GM19240 (cell line): Measurements from ENCODE around the gene LSAMP.

ENCODE experiments used
- DNase-seq: peaks from one replicate; pipeline ENCODE4 v3.0.0; 2011; ENCODE audit warnings: low spot score; ENCODE audit not compliant: insufficient read length

Gene LSAMP

DNA sequence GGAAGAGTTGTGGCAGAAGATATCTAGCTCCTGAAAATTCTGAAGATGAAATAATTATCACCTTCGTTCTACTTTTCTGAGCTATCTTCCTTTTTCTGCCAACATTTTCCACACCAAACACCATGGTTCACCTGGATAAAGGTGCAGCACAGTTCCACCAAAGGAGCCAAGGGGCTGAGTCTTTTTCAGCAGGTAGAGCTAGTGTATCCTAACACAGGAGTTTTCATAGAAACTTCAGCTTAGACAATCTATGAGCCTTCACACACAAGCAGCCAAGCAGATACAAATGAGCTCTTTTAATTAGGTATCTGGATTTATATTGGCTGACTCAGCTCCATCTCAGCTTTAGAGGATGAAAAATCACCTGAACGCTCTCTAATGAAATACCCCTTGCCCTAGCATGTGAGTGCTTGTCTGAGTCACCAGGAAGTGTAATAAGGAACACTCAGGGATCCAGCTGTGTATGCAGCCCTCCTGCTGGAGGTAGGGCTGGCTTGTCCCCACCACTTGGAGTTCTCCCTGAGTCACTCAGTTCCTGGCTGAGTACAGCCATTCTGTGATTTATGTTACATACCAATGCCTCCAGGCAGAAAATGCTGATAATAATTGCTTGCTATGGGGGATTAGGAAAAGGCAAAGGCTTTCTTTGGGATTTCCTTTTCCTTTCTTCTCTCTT, 385.7 kb downstream of the LSAMP start:
- no peak for DNase-seq

- no peak for DNase-seq
Observed at GRCh38 chr3:116058844-116059243, 386.4 kb downstream of the LSAMP start.

GRCh38 chr3:116057400-116058006, 387.8 kb downstream of the LSAMP start:
- DNase-seq = no peak

DNA sequence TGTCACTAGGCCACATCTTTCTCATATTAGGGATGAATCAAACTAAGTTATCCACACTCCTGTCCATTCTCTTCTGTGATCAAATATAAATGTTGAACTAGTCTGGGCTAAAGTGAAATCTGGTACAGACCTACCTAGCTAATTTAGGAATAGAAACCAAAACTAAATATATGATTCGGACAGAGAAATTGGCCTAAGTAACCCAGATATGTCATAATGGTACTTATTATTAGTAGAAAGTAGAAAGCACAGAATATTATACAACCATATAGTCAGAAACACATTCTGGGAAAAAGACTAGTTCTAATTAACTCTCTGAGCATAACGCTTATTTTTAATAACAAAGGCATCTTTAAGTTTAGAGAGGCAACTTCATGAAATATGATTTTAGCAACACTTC, 389.0 kb downstream of the LSAMP start:
- DNase-seq = peak; percentile 8

DNA sequence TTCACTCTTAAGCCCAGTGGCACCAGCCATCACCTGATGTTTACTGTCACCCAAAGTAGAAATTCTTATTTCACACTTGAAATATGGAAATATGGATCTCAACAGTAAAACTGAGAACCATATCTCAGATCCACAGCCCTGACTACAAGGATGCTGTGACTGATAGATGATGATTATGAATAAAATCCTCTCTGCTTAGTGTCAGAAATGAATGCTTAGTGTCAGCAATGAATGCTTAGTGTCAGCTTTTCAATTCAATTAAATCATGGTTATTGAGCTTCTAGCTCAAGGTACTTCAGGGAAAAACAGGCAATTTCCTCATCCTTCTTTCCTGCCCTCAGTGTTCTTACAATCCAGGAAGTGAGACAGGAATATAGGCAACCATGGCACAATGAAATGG, 392.3 kb downstream of the LSAMP start:
- DNase-seq = no peak

- no peak for DNase-seq
Observed at GRCh38 chr3:116052602-116053001, 392.7 kb downstream of the LSAMP start.

- no peak for DNase-seq
Observed at GRCh38 chr3:116051586-116051985, 393.7 kb downstream of the LSAMP start.

DNA sequence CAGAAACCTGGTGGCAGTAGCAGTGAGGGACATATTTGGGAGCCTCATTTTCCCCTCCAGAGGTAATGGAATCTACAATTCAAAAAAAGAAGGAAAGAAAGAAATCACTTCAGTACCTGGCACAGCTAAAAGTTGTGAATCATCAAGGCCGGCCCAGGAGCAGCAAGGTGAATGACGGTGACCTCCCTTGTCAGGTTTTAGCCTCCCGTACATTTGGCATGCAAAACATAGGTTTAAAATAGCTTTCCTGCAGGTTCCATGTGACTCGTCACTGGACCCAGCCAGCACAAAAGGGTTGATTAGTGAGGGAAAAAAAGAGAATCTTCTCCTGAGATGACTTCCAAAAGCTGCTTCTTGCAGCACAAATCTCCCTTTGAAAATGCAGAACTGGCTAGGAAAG, 394.2 kb downstream of the LSAMP start:
- DNase-seq = no peak

GRCh38 chr3:116050311-116050915, 394.9 kb downstream of the LSAMP start:
- no peak for DNase-seq

- DNase-seq = no peak
Observed at GRCh38 chr3:116048991-116049390, 396.3 kb downstream of the LSAMP start.

- no peak for DNase-seq
Observed at GRCh38 chr3:116046350-116046749, 398.9 kb downstream of the LSAMP start.

GRCh38 chr3:116045314-116045713, 400.0 kb downstream of the LSAMP start:
- no peak for DNase-seq

- DNase-seq = no peak
Observed at GRCh38 chr3:116040152-116040551, 405.1 kb downstream of the LSAMP start.

DNA sequence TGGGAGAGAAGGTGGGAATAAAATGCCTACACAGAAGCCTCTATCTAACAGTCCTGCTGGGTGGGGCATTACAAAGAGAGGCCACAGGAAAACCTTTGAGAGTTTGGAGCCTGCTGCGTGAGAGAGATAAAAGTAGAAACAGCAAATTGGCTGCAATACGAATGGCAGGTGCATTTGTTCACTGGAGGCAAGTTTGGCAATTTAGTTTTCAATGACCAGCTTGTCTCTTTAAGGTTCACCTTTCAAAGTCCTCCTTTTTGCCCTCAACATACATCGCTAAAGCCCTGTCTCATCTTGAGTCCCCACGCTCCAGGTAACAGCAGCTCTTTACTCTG, 405.7 kb downstream of the LSAMP start:
- no peak for DNase-seq

DNA sequence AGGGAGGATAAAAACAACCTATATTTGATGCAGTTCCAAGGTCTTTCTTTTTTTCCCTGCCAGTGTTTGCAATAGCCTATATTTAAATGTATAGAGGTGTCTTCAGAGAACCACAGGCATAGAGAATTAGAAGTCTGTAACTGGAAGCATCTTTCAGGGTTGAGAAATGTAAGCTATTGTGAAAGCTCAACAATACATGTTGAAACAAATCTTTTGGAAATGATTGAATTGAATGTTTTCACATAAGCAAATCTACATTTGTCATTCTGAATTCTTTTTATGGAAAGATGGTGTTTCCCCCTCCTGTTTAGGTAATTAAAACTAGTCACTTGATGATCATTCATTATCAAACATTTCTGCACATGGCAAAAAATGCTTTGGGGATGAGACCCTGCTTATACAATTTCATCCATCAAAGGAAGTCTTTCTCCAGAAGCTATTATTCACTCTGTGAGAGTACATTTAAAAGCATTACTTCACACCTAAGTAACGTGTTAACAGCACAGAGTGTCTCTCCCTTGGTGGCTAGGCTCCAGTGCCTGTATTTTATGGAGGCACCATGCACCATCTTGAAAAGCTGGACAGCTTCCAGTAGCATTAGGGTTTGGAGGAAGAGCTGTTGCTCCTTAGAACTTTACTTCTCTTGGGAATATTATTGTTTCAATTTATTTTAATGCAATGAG, 406.2 kb downstream of the LSAMP start:
- DNase-seq = no peak

GRCh38 chr3:116037954-116038911, 407.1 kb downstream of the LSAMP start:
- DNase-seq = peak; percentile 27

DNA sequence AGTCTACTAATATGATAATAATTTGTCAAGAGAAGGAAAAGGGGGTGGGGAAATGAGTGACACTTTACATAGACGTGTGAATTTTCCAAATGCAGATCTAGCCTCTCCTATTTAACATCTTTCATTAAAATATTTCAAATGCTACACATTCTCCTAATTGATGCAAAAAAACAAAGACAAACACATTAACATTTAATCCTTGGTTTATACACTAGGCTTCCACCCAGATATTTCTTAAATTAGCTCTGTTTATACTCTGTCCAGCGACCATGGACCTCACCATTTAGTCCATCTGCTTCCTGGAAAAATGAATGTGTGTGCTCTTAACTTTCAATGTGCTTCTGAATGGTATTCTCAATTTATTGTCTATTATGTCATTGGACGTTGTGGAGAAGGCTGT, 409.9 kb downstream of the LSAMP start:
- DNase-seq = no peak

DNA sequence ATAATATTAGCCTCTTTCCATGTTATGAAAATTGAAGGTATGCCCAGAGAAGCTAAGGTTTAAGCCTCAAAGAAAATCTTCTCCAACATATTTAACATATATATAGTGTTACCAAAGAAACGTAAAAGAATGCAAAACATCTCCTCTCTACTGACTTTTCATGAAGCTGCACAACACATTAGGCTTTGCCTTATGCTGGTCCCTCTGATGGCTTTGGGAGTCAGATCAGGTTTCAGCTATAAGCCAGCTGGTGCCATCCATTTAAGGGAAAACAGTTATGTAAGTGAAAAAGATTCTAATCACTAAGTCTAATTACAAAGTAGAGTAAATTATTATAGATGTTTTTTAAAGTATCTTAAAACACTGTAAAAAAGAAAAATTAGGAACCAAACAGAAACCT, 410.5 kb downstream of the LSAMP start:
- no peak for DNase-seq

GRCh38 chr3:116034086-116034485, 411.2 kb downstream of the LSAMP start:
- DNase-seq = no peak

DNA sequence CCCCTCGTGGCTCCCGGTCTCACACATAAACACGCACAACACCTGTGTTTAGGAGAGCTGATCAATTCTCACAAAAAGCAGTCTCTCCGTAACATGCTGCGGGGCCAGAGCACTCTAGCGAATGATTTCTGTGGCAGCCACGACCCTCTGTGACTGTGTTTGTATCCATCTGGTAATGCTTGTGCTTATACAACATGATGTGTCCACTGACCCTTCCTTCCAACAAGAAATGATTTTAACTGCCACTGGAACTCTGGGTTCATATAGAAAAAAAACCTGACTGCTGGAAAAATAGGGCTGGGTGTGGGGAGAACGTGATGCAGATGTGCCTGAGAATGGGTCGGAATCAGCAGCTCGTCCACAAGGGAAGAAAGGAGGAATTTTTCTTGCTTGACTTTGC, 411.8 kb downstream of the LSAMP start:
- no peak for DNase-seq

GRCh38 chr3:116032176-116032575, 413.1 kb downstream of the LSAMP start:
- DNase-seq = no peak
